Trophoblast cell (in vitro differentiated cells and primary cell): ENCODE measurements around the gene ST3GAL2.

Experiments used
- DNase-seq, 2 donors: peaks; one replicate each; pipeline ENCODE4 v3.0.0-alpha.2; 2016
- H2AFZ ChIP-seq: 2 replicates; pipeline ENCODE4 v1.6.1; 2013; ENCODE audit warnings: low read length, moderate library complexity, mild to moderate bottlenecking; ENCODE audit not compliant: insufficient read depth, poor library complexity
- H2AK5ac ChIP-seq: 2 replicates; pipeline ENCODE4 v1.6.1; 2013; ENCODE audit warnings: mild to moderate bottlenecking, low read length
- H2BK120ac ChIP-seq: 2 replicates; pipeline ENCODE4 v1.6.1; 2013; ENCODE audit warnings: low read length, mild to moderate bottlenecking, moderate library complexity; ENCODE audit not compliant: insufficient read depth, poor library complexity
- H2BK12ac ChIP-seq: 2 replicates; pipeline ENCODE4 v1.6.1; 2013; ENCODE audit warnings: mild to moderate bottlenecking, low read length, moderate library complexity
- H2BK5ac ChIP-seq: 2 replicates; pipeline ENCODE4 v1.6.1; 2013; ENCODE audit warnings: low read length, low read depth, moderate library complexity, mild to moderate bottlenecking; ENCODE audit not compliant: poor library complexity
- H3K14ac ChIP-seq: 2 replicates; pipeline ENCODE4 v1.6.1; 2013; ENCODE audit warnings: mild to moderate bottlenecking, low read length
- H3K18ac ChIP-seq: 2 replicates; pipeline ENCODE4 v1.6.1; 2013; ENCODE audit warnings: mild to moderate bottlenecking, low read length
- H3K23ac ChIP-seq: 2 replicates; pipeline ENCODE4 v1.6.1; 2013; ENCODE audit warnings: low read length
- H3K27ac ChIP-seq: 2 replicates; pipeline ENCODE4 v1.5.1; 2013; ENCODE audit warnings: low read depth, mild to moderate bottlenecking, inconsistent platforms, low read length, moderate library complexity
- H3K27me3 ChIP-seq: 2 replicates; pipeline ENCODE4 v1.6.1; 2013; ENCODE audit warnings: inconsistent platforms, mild to moderate bottlenecking, low read length, moderate library complexity; ENCODE audit not compliant: insufficient read depth
- H3K36me3 ChIP-seq, 2 experiments: 1 replicate in 1 of 2; 2 replicates in 1 of 2; pipeline ENCODE4 v1.6.1; 2013; ENCODE audit warnings: low read length in 2 of 2, mild to moderate bottlenecking in 2 of 2, moderate library complexity in 1 of 2; ENCODE audit not compliant: insufficient read depth in 2 of 2, control insufficient read depth in 1 of 2
- H3K4ac ChIP-seq: 2 replicates; pipeline ENCODE4 v1.6.1; 2013; ENCODE audit warnings: low read depth, mild to moderate bottlenecking, low read length, moderate library complexity
- H3K4me1 ChIP-seq, 2 experiments: 1 replicate in 1 of 2; 2 replicates in 1 of 2; pipeline ENCODE4 v1.6.1; 2013; ENCODE audit warnings: low read length in 2 of 2, mild to moderate bottlenecking in 2 of 2, moderate library complexity in 1 of 2; ENCODE audit not compliant: insufficient read depth in 2 of 2, control insufficient read depth in 1 of 2
- H3K4me2 ChIP-seq: 2 replicates; pipeline ENCODE4 v1.6.1; 2013; ENCODE audit warnings: inconsistent platforms, mild to moderate bottlenecking, low read length, moderate library complexity
- H3K4me3 ChIP-seq: 2 replicates; pipeline ENCODE4 v1.5.1; 2013; ENCODE audit warnings: mild to moderate bottlenecking, low read depth, low read length, inconsistent platforms
- H3K79me1 ChIP-seq: one replicate; pipeline ENCODE4 v1.6.1; 2013; ENCODE audit warnings: low read length
- H3K79me2 ChIP-seq: 2 replicates; pipeline ENCODE4 v1.6.1; 2013; ENCODE audit warnings: low read length, mild to moderate bottlenecking; ENCODE audit not compliant: control insufficient read depth, insufficient read depth, poor library complexity
- H3K9ac ChIP-seq: 2 replicates; pipeline ENCODE4 v1.6.1; 2013; ENCODE audit warnings: mild to moderate bottlenecking, low read length
- H3K9me3 ChIP-seq: 2 replicates; pipeline ENCODE4 v1.6.1; 2013; ENCODE audit warnings: low read depth, mild to moderate bottlenecking, control low read depth, inconsistent platforms, low read length; ENCODE audit not compliant: insufficient read depth
- H4K12ac ChIP-seq: 2 replicates; pipeline ENCODE4 v1.6.1; 2013; ENCODE audit warnings: low read depth, mild to moderate bottlenecking, low read length, moderate library complexity
- H4K8ac ChIP-seq: 2 replicates; pipeline ENCODE4 v1.6.1; 2013; ENCODE audit warnings: low read depth, mild to moderate bottlenecking, low read length, moderate library complexity
- H4K91ac ChIP-seq: one replicate; pipeline ENCODE4 v1.6.1; 2013; ENCODE audit warnings: low read depth, mild to moderate bottlenecking, low read length, moderate library complexity
- WGBS: extraction: QIAGEN DNeasy Blood & Tissue Kit; methylation state at CpG from one replicate; pipeline ENCODE4 v1.1.7; 2013; ENCODE audit warnings: missing lambda C conversion rate; ENCODE audit not compliant: insufficient read length, insufficient coverage; ENCODE audit errors: extremely low coverage; 5-methylcytosine and 5-hydroxymethylcytosine counted together

Gene ST3GAL2

DNA sequence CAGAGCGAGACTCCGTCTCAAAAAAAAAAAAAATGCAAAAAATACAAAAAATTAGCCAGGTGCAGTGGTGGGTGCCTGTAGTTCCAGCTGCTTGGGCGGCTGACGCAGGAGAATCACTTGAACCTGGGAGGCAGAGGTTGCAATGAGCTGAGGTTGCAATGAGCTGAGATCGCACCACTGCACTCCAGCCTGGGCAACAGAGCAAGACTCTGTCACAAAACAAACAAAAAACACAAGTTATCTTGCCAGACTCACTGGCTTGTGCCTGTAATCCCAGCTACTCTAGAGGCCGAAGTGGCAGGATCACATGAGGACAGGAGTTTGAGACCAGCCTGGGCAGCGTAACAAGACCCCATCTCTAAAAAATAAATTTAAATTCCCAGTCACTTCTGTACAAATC, 3.4 kb upstream of the ST3GAL2 start:
- no CpG with 5 or more reads among the region's 7 CpGs for WGBS
- Histone ChIP-seq H3K23ac (no peak overlapping the region), H3K4ac (no peak overlapping the region), H3K9me3 (no peaks in the 10 kb centered on the region), H3K18ac (no peak overlapping the region), H3K79me1 (peaks cover 19% of the 10 kb centered on the region), H3K9ac (no peak overlapping the region), H2BK120ac (no peak overlapping the region), H3K79me2 (peaks cover 16% of the 10 kb centered on the region), H4K12ac (no peak overlapping the region), H3K27ac (no peak overlapping the region), H2BK12ac (no peak overlapping the region), H3K27me3 (no peaks in the 10 kb centered on the region), H3K14ac (no peak overlapping the region), H2AFZ (no peak overlapping the region), H3K4me2 (no peak overlapping the region), H2AK5ac (no peak overlapping the region), H4K91ac (no peak overlapping the region), H2BK5ac (no peak overlapping the region), H3K4me1 (peaks cover 17 to 20% of the 10 kb centered on the region in 2 experiments), H4K8ac (no peak overlapping the region), H3K4me3 (no peak overlapping the region), H3K36me3 (no peaks in the 10 kb centered on the region)
- DNase-seq = peak in 1 of 2 donors; percentile 24

DNA sequence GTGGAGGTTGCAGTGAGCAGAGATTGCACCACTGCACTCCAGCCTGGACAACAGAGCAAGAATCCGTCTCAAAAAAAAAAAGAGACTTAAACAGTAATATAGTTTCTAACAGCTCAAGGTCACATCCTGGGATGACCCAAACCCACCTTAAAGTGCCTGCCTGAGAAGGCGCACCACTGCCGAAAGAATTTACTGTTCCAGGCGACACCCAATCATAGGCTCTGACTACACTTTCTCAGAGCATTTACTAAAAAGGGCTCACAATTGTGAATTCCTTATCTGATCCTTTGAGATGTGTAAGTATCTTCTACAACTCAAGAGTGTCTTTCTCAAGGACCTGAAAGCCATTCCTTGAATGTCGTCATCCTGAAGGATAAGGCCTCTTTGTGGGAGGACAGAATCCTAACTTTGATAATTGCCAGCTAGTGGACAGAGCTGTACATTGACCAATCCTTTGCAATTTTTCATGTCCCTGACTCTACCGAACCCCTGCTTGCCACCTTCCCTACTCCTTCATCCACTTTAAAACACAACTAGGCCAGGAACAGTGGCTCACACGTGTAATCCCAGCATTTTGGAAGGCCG, 2.6 kb upstream of the ST3GAL2 start:
- Histone ChIP-seq H3K79me2 (peaks cover 16% of the 10 kb centered on the region), H3K9ac (no peak overlapping the region), H3K18ac (no peak overlapping the region), H2BK12ac (no peak overlapping the region), H3K27me3 (no peaks in the 10 kb centered on the region), H4K12ac (no peak overlapping the region), H2AFZ (no peak overlapping the region), H4K8ac (no peak overlapping the region), H3K23ac (no peak overlapping the region), H3K4me1 (peaks cover 23 to 25% of the 10 kb centered on the region in 2 experiments), H3K4me2 (no peak overlapping the region), H3K79me1 (peaks cover 22% of the 10 kb centered on the region), H3K14ac (no peak overlapping the region), H3K4ac (no peak overlapping the region), H3K27ac (no peak overlapping the region), H4K91ac (no peak overlapping the region), H3K4me3 (no peak overlapping the region), H2AK5ac (no peak overlapping the region), H2BK120ac (no peak overlapping the region), H2BK5ac (no peak overlapping the region), H3K9me3 (no peaks in the 10 kb centered on the region), H3K36me3 (no peaks in the 10 kb centered on the region)
- DNase-seq = peak in 1 of 2 donors; percentile 41
- WGBS = no CpG with 5 or more reads among the region's 8 CpGs

DNA sequence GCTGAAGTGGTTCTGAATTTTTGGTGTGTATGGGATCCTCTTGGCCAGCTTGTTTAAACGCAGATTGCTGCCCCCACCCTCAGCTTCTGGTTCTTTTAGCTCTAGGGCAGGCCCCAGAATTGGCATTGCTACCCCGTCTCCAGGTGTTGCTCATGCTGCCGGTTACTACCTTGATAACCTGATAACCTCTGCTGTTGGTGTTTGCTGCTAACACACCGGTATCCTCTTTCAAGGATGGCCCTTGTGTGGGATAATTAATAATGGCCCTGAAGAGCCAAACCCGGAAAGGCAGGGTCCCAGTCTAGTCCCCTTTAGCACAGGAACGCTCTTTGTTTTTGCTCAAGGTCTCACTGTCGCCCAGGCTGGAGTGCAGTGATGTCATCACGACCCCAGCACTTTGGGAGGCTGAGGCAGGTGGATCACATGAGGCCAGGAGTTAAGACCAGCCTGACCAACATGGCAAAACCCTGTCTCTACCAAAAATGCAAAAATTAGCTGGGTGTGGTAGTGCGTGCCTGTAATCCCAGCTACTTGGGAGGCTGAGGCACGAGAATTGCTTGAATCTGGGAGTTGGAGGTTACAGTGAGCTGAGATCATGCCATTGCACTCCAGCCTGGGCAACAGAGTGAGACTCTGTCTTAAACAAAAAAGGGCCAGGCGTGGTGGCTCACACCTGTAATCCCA, 1.3 kb upstream of the ST3GAL2 start:
- peaks cover 16% of the 10 kb centered on the region for H3K79me2 ChIP-seq
- H2AFZ ChIP-seq = no peak overlapping the region
- H2AK5ac ChIP-seq = no peak overlapping the region
- no peak overlapping the region for H2BK5ac ChIP-seq
- WGBS = no CpG with 5 or more reads among the region's 11 CpGs
- no peak overlapping the region for H2BK12ac ChIP-seq
- H3K4me2 ChIP-seq = peak overlapping the region; percentile 88
- H3K4ac ChIP-seq = no peak overlapping the region
- no peak overlapping the region for H4K12ac ChIP-seq
- no peak overlapping the region for H4K8ac ChIP-seq
- peaks cover 23% of the 10 kb centered on the region for H3K79me1 ChIP-seq
- H3K27ac ChIP-seq = no peak overlapping the region
- no peak overlapping the region for H3K9ac ChIP-seq
- no peak overlapping the region for H3K14ac ChIP-seq
- H4K91ac ChIP-seq = no peak overlapping the region
- no peaks in the 10 kb centered on the region for H3K9me3 ChIP-seq
- no peak for DNase-seq
- H3K23ac ChIP-seq = no peak overlapping the region
- no peak overlapping the region for H3K4me3 ChIP-seq
- no peak overlapping the region for H3K18ac ChIP-seq
- H2BK120ac ChIP-seq = no peak overlapping the region
- peaks cover 25 to 29% of the 10 kb centered on the region in 2 experiments for H3K4me1 ChIP-seq
- H3K27me3 ChIP-seq = no peaks in the 10 kb centered on the region
- peaks cover 0 to under 1% of the 10 kb centered on the region in 2 experiments for H3K36me3 ChIP-seq

DNA sequence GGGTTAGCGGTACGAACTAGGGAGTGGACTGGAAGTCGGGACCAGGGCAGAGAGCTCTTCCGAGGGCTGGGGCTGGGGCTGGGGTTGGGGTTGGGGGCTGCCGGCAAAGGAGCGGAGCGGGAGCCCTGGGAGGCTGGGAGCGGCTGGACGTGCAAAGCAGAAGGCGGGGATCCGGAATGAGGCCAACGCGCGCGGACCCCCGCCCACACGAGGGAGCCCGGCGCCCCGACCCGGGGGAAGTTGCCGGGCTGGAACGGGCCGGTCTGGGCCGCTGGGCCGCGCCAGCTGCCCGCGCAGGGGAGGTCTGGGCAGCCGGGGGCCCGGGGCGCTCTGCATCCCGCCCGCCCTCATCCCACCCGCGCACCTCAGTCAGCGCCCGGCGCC, 323 bp downstream of the ST3GAL2 start:
- Histone ChIP-seq H3K36me3 (peaks cover 5 to 10% of the 10 kb centered on the region in 2 experiments), H2AFZ (peak overlapping the region; percentile 60), H3K79me2 (peaks cover 16% of the 10 kb centered on the region), H2BK12ac (peak overlapping the region; percentile 71), H4K91ac (peak overlapping the region; percentile 82), H3K4me1 (peaks cover 30 to 33% of the 10 kb centered on the region in 2 experiments), H2BK5ac (peak overlapping the region; percentile 79), H2BK120ac (peak overlapping the region; percentile 87), H3K4ac (peak overlapping the region; percentile 73), H3K14ac (peak overlapping the region; percentile 64), H3K4me3 (peak overlapping the region; percentile 76), H3K4me2 (peak overlapping the region; percentile 84), H3K79me1 (peaks cover 23% of the 10 kb centered on the region), H2AK5ac (peak overlapping the region; percentile 98), H3K23ac (no peak overlapping the region), H4K8ac (peak overlapping the region; percentile 50), H3K9ac (peak overlapping the region; percentile 38), H3K18ac (peak overlapping the region; percentile 85), H4K12ac (peak overlapping the region; percentile 38), H3K27me3 (no peaks in the 10 kb centered on the region), H3K27ac (peak overlapping the region; percentile 82), H3K9me3 (no peaks in the 10 kb centered on the region)
- DNase-seq = no peak
- no CpG with 5 or more reads among the region's 39 CpGs for WGBS
